GM19099 (cell line): ENCODE measurements around the gene TRAPPC2.

Experiments used
- POLR2A ChIP-seq: IDR thresholded peaks from 3 replicates; pipeline ENCODE4 v1.6.1; 2011; ENCODE audit warnings: low read depth; ENCODE audit not compliant: insufficient read length; ENCODE audit errors: extremely low read depth

The TRAPPC2 gene

DNA sequence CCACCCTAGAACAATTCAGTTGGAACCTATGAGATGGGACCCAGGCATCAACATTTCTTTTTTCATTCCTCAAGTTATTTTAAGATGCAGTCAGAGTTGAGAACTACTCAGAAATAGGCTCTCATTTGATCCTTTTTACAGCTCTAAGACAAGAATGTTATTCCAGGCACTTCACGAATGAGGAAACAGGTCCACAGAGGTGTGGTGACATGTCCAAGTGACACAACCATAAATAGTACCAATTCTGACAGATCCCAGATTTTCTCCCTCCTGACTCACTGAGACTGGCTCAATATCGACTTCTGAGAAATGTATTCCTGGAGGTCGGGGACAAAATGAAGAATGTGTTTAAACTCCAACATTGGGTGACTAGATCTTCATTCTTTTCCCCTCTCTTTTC is 70.4 kb downstream of the TRAPPC2 start:
- no peak for TF ChIP-seq POLR2A

DNA sequence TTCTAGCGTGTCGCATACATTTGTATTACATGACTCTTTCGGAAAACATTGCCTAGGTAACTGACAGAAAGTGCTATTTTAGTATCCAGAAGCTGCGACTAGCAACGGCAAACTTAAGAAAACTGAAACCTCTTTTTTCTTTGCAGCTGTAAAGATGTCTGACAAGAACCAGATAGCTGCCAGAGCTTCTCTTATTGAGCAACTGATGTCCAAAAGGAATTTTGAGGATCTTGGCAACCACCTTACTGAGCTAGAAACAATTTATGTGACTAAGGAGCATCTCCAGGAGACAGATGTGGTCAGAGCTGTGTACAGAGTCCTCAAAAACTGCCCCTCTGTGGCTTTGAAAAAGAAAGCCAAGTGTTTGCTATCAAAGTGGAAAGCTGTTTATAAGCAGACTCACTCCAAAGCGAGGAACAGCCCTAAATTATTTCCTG is 72.0 kb downstream of the TRAPPC2 start:
- TF ChIP-seq POLR2A, result no peak
